Stomach (tissue), 4 donors: ENCODE data around the gene COL25A1.

Source experiments
- CTCF ChIP-seq, 7 experiments: fragments of 450-650 bp in 4 of 7; fragments of 200-600 bp in 3 of 7; sonication (generic) in 3 of 7; IDR thresholded peaks; one replicate each; pipeline ENCODE4 v1.5.1; 2016 to 2019; ENCODE audit warnings: antibody characterized with exemption in 7 of 7, control low read depth in 2 of 7, mild to moderate bottlenecking in 1 of 7
- POLR2A ChIP-seq, 4 donors: fragments of 450-650 bp; IDR thresholded peaks; one replicate each; pipeline ENCODE4 v1.6.1; 2016; ENCODE audit warnings: antibody characterized with exemption in 4 of 4, control low read depth in 2 of 4, mild to moderate bottlenecking in 1 of 4, moderate library complexity in 1 of 4
- POLR2AphosphoS5 ChIP-seq, 3 donors: sonication (generic); formaldehyde crosslinking; IDR thresholded peaks; one replicate each; pipeline ENCODE4 v1.6.1; 2016; ENCODE audit warnings: antibody characterized with exemption in 3 of 3

GRCh38 chr4:108786351-108786750 lies 516.1 kb downstream of the COL25A1 start:
- TF ChIP-seq CTCF (IDR thresholded peaks at IDR 0.05): no peak
- no peak for TF ChIP-seq POLR2AphosphoS5 (IDR thresholded peaks at IDR 0.05)
- TF ChIP-seq POLR2A (IDR thresholded peaks at IDR 0.05): no peak
